Measurements from ENCODE around the gene MAGI2.
"Not testable (repeated sequence)": the region's sequence is repeated elsewhere in the genome, so short reads cannot be mapped to it uniquely, and the experiment has no call there.

MAGI2 gene

DNA sequence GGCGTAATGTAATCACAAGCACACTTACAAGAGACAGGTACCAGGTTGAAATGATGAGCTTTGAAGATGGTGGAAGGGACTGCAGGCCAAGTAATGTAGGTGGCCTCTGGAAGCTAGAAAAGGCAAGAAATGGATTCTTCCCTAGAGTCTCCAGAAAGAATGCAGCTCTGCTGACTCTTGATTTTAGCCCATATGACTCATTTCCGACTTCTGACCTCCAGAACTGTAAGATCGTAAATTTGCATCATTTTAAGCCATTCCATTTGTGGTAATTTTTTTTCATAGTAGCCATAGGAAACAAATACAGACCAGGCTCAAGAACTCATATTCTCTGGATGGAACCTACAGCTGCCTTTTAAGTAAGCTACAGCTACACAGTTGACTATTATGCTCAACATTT is 315.5 kb downstream of the MAGI2 start:
- peak; percentile 10 for DNase-seq

DNA sequence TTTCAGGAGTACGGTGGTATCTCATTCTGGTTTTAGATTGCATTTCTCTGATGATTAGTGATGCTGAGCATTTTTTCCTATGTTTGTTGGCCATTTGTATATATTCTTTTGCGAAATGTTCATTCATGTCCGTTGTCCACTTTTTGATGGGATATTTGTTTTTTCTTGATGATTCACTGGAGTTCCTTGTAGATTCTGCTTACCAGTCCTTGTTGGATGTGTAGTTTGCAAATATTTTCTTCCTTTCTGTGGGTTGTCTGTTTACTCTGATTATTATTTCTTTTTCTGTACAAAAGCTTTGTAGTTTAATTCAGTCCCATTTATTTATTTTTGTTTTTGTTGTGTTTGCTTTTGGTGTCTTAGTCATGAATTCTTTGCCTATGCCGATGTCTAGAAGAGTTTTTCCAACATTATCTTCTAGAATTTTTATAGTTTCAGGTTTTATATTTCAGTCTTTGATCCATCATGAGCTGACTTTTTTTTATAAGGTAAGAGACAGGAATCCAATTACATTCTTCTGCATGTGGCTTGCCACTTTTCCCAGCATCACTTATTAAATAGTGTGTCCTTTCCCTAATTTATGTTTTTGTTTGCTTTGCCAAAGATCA is 320.5 kb downstream of the MAGI2 start:
- peak; percentile 33 for DNase-seq

DNA sequence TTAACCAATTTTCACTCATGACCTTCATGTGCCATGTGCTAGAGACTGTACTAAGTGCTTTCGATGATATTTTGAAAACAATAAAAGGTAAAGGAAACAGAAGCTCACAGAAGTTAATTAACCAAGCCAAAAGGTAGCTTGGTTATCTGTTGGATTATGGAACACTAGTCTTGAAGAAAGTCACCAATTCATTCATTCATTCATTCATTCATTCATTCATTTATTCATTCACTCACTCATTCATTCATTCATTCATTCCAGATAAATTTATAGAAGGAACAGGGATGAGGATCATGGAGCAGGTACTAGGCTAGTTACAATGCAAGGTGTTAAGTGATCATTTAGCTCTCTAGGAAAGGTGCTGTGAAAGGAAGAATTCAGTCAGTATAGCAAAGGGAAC is 322.8 kb downstream of the MAGI2 start:
- DNase-seq: no peak

DNA sequence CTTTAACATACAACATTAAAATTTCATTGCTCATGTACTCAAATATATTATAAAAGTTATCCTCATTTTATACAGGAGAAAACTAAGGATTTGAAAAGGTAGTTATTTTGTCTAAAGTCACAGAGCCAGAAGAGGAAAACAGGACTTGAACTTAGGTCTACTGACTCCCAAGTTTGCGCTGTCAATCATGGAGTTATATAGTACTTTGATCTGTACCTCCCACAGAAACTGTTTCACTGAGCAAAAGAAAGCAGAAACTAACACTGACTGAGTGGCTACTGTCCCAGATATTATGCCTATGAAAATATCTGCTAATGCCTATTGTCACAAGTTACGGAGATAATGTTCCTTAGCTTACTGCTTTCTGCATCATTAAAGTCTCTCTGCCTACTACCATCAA is 329.1 kb downstream of the MAGI2 start:
- no peak for DNase-seq

DNA sequence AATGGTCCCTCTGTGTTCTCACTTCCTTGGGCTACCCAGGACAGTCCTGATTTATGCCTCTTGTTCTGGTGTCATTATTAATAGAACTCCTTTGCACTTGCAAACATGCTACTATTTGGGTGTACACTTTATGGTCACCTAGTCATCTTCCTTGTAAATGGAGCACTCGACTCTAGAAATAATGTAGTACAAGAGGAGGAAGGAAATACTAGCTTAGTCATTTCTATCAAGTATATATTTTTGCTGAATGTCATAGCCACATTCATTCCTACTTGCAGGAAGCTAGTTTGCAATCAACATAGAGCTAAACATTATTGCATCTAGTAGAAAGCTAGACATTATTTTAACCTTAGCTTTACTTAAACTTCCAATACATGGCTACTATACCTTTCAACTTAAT is 335.3 kb downstream of the MAGI2 start:
- DNase-seq: no peak

DNA sequence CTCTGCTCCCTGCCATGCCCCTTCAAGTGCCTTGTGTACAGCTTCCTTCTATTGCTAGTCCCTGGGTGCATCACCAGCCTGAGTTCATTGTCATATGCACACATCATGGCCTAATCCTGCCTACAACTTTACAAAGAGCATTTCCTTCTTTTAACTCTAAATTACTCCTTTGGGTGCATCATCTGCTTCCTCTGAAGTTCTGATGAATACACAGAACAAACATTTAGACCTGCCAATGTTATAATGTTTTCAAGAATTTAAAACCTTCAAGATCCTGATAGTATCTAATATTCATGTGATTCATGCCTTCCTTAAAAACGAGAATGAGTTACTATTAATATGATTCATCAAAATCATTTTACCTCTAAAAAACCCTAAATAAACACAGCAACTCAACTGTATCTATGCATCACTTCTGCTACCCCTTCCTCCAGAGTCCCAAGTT is 357.1 kb downstream of the MAGI2 start:
- no peak for DNase-seq

DNA sequence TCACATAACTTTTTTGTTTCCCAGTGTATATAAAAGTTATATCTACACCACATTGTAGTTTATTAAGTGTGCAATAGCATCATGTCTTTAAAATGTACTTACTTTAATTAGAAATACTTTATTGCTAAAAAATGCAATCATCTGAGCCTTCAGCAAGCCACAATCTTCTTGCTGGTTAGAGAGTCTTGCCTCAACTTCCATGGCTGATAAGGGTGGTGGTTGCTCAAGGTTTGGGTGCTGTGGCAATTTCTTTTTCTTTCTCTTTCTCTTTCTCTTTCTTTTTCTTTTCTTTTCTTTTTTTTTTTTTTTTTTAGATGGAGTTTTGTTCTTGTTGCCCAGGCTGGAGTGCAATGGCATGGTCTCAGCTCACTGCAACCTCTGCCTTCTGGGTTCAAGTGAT is 360.0 kb downstream of the MAGI2 start:
- DNase-seq: no peak

DNA sequence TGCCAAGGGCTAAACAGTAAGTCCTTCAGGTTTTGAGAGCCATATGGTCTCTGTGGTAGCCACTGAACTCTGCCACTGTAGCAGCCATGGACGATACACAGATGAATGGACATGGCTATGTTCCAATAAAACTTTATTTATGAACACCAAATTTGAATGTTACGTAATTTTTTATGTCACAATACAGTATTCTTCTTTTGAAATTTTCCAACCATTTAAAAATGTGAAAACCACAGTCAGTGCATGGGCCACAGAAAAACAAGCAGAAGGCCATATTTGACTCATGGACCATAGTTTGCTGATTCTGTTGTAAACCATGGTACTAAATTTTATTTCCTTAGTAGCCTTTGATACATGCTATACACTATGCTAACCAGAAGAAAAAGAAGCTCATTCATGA is 361.8 kb downstream of the MAGI2 start:
- no peak for DNase-seq

DNA sequence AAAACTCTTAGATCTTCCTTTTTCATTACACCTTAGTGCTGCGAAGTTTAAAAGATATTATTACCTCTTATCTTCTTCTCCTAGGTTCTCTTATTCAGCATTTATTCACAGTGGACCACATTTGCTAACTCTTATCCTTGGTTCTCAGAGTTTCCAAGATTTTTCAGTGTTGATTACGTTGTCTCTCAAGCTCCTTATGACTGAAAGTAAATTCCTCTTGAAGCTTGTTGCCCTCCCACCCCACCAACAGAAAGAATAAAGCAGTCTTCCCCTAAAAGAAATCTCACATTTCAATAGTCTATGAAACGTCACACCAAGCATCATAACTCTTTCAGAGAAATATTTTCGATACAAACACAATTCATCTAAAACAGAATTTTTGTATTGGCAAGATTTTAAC is 362.5 kb downstream of the MAGI2 start:
- DNase-seq: no peak

DNA sequence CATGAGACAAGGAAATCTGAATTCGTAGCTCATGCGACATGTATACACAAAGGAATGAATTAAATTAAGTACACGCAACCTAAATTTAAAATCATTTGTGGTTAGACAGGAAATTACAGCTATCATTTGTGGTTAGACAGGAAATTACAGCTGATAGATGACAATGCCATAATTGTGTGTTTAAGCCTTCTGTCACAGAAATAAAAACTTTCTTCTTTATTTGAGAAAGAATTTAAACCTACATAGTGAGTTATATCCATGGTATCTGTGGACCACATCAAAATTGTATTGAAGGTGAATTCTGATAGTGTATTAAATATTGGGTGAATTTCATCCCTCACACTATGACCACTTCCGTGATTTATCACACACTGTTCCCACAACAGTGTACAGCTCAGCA is 362.9 kb downstream of the MAGI2 start:
- no peak for DNase-seq

DNA sequence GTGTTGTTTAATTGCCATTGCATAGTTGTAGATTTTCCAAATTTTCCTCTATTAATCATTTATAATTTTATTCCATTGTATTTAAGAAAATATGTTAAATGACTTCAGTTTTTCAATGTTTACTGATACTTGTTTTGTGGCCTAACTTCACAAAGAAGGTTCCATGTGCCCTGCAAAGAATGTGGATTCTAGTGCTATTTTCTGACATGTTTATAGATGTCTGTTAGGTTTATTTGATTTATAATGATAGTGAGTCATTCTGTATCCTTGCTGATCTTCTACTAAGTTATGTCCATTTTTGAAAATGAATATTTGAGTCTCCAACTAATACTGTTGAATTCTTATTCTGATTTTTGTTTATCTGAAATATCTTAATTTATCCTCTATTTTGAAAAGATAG is 369.0 kb downstream of the MAGI2 start:
- no peak for DNase-seq

DNA sequence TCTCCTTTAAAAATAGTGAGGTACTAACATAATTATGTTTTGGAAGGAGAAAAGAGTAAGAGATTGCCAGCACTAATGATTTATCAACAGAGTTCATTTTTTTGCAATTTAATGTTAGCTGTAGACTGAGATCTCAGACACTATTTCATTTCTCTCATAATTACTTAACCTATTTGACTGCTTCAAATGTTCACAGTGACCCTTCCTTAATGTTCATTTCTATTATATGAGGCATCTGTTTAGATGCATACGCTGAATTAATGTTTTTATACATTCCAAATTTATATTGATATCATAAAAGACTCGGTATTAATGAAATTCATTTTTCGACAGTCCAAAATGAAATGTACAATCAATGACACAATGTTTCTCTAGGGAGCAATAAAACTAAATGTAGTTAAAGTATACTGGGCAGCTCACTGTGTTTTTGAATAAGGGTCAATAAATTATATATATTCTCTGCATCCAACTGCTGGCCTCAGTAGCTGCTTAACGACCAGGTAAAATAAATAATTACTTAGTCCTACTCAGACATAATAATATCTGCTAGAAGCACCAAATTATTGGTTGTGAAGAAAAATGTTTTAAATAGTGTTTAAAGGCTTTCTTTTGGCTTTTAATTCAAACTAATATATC is 373.4 kb downstream of the MAGI2 start:
- no peak for DNase-seq

DNA sequence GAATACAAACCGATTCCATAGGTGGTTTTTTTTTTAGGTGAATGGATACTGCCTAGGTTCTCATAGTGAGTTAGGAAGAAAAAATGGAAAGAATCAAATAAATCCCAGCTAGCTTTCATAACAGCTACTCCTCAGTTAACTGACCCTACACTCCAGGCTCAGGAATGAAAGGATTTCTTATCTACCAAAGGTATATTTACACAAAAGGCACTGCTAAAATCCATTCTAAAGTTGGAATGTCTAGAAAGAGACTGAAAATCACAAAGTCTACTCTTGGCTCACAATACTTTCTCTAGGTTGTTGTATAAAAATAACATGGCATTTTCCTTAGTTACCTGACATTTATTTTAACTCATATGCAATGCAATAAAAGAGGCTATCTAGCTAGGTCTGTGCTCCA is 375.2 kb downstream of the MAGI2 start:
- DNase-seq: no peak

DNA sequence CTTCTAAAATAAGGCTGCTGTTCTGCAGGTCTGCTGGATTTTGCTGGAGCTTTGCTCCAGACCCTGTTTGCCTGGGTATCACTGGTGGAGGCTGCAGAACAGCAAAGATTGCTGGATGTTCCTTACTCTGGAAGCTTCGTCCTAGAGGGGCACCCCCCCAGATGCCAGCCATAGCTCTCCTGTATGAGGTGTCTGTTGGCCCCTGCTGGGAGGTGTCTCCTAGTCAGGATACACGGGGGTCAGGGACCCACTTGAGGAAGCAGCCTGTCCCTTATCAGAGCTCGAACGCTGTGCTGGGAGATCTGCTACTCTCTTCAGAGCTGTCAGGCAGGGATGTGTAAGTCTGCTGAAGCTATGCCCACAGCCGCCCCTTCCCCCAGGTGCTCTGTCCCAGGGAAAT is 382.3 kb downstream of the MAGI2 start:
- DNase-seq: not testable (repeated sequence)

DNA sequence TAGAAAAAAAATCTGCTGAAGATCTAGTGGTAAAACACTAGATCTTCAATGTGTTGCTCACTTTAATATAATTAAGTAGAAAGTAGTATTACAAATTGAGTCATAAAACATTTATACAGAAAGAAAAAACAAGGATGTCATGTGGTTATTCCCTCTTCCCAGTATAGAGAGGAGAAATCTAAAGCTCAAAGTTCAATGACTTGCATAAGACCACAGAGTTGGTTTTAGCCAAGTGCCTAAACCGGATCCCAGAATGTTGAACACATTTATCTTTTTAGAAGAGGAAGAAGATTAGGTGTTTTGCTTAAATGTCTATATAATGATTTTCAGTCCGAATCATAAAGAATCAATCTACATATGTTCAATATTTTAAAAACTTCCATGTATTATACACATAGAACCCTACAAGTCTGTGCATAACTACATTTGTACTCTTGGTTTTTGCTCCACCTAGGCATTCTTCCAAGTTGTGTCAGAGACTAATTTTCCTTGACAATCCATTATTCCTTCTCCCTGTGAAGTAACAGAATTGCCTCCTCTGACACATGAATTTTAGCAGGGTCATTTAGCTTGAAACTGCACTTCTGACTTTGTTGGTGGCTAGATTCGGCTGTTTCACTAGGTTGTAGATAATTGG is 389.2 kb downstream of the MAGI2 start:
- DNase-seq: peak; percentile 22

DNA sequence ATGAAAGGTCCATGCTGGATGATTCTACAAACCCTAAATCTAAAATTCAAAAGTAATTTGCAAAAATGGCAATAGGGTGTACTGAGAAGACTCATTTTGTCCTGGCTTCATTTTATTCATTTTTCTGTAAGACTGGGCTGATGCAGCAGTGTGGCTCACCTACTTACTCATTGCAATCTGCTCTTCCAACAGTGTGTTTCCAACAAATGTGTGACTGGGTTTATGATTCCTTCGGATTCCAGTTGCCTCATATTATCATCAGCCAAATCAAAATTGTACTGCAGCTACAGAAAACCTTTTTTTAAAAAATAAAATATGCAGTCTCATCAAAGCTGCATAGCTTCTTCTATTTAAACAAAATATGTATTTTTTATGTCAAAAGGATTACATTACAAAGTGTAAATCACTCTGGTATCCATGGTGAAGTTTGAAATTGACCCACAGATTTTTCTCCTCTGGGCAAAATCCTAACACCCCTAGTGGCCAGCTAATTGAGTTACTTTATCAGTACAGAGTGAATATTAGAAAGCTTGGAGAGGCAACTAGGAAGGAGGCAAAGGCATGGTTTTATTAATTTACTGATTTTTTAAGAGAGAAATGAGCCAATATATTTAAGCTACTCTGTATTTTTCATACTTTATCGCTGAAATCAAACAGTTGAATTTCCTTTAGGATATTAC is 390.3 kb downstream of the MAGI2 start:
- peak; percentile 22 for DNase-seq

DNA sequence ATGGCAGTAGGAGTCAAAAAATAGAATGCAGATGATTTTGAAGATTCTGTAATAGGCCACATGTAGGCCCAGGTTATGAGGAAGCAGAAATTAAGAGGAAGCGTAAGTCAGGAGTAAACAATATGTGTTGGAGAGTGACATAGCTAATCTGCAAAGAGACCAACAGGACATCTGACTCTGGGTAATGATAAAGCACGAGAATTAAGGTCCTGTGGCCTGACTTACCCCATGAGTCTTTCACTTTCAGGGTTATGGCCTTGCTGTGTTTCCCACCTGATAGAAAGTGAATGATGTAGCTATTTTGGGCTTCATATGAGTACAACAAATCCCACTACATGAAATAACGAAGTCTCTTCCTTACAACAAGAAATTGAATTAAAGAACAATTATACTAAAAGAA is 393.0 kb downstream of the MAGI2 start:
- DNase-seq: no peak

DNA sequence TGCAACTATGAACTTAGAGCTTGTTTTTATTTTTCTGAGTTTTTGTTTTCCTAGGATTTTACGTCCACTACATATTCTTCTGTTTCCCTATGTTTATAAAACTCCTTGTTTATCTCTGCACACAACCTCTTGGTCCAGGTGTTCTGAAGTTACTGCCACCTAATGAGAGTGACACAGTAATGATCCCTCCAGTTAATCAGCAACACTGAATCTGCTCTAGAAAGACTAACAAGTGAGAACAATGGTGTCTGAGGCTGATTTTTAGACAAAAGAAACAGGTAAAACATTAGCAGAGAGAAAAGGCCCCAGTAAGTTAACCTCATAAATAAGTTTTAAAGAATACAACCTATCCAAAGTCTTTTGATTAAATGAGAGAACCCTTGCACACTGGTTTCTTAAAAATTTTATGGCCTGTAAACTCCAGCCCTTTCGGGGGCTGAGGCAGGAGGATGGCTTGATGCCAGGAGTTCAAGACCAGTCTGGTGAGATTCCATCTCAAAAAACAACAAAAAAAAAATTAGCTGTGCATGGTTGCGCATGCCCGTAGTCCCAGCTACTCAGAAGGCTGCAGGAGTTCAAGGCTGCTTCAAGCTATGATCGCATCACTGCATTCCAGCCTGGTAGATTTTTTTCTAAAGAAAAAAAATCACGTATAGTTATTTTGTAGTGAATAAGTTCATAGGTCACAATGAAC is 397.6 kb downstream of the MAGI2 start:
- peak; percentile 90 for DNase-seq

DNA sequence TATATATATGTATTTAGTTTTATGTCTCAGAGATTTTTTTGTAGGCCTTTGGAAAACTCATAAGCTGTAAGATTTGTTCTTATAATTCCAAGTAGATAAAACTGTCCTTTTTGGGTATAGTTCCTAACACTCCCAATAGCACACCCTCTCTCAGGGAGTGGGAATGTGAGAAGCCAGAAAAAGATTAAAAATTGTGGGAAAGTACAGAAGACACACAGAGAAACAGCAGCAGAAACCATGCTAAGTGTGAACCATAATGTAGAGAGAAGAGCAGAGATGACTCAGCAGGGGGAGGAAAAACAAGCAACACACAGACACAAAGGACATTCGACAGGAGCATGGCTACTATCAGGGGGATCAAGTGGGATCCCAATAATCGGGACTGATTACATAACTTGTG is 401.6 kb downstream of the MAGI2 start:
- peak; percentile 56 for DNase-seq

DNA sequence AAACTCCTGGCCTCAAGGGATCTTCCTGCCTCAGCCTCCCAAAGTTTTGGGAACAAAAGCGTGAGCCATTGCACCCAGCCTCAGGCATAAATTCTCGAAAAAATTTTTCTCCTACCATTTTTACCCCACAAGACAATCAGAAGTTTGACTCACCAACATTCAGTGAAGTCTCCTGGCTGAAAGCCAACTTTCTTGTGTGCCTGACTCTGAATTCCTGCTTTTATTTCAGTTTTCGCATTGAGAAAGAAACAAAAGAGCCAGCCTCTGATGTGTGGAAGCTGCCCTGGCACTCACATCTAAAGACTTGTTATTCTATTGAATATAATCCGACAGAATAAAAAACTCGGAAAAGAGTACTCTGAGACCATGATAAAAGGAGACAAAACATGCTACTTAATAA is 402.9 kb downstream of the MAGI2 start:
- peak; percentile 29 for DNase-seq

DNA sequence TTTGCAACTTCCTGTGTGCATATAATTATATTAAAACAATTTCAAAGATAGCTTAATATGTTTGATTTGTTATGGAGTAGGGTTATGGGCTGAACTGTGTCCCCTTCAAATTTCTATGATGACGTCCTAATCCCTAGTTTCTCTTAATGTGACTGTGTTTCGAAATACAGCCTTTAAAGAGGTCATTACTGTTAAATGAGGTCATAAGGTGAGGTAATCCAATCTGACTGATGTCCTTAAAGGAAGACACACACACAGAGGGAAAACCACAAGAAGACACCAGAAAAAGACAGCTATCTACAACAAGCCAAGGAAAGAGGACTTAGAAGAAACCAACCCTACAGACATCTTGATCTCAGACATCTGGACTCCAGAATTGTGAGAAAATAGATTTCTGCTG is 407.4 kb downstream of the MAGI2 start:
- peak; percentile 26 for DNase-seq

DNA sequence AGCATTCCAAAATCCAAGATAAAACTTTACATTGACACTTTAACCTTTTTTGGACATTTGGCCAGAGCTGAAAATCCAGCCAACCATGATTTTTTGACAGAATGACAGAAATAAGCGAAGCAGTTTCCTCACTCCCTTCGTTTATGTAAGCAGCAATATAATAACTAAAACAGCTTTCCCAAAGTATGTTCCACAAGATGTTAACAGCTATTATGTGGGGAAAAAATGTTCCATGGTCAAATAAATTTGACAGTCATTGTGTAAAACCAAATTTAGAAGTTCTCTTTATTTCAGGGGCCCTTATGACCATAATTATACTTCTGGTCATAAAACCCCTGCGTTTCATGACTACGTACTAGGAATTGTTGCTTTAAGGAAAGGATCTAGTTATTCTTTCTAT is 416.5 kb downstream of the MAGI2 start:
- no peak for DNase-seq

DNA sequence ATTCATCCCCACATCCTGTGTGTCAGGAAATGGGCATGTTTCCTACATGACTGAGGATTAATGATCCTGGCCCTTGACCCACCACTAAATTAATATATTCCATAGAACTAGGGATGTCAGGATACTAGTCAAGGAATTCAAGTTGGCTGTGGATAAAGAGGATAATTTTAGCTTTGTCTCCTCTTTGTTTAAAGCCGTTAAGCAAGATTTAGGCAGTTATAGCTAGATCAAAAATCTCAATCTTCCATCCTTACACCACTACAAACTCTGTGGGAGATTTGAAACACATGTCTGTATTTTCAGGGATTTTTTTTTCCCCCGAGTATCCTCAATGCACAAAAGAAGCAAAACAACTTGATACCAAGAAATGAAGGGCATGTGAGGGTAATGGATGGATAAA is 417.1 kb downstream of the MAGI2 start:
- no peak for DNase-seq

DNA sequence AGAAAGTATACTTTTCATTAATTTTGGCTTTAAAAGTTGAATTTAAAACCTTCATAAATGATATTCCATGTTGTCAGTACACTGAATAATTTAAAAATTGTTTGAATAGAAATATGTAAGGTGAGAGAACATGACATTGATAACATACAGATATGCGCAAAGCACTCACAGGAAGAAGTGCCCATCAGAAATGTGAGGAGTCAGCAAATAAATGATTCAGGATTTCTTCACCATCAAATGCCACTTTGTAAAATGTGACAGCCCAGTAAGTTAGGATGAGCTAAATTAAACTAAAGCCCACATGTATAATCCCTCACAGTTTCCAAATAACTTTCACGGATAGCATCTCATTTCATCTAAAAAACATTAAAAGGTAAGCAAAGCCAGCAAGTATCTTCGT is 417.6 kb downstream of the MAGI2 start:
- DNase-seq: no peak
